Measurements from ENCODE around the gene STIM1. TPM values are rescaled to one million over a fixed set of nuclear protein-coding genes. Genes with fewer than 3 reads are reported as not detected.

STIM1 gene
- total RNA-seq, 3 donors from 2014 or later (not counting 1 experiment from before 2014, with no cell fraction given), result 171 to 187 (median 175) TPM

GRCh38 chr11:3827434-3828186 is 27.9 kb upstream of the STIM1 start:
- H3K4me1 ChIP-seq (ENCODE audit: control insufficient read depth, insufficient read depth, low read length), result peaks cover 45% of the 10 kb centered on the region
- H3K9me3 ChIP-seq (ENCODE audit: control insufficient read depth, insufficient read depth, low read length), result no peaks in the 10 kb centered on the region
- no peak overlapping the region for H3K4me3 Mint-ChIP-seq
- intact Hi-C loops (cut with micrococcal nuclease), result no loop called here
- WGBS (ENCODE audit: insufficient coverage), result 91% methylated on average over 33 of the region's 35 CpGs
- H3K36me3 ChIP-seq (ENCODE audit: control insufficient read depth, insufficient read depth, low read length), result peaks cover 45% of the 10 kb centered on the region
- TF ChIP-seq CTCF (IDR thresholded peaks at IDR 0.05), result no peak
- H3K27ac Mint-ChIP-seq, result peak overlapping the region; percentile 81 to 85
- DNase-seq (no peak), ATAC-seq (no peak)
- no peaks in the 10 kb centered on the region for H3K27me3 Mint-ChIP-seq (ENCODE audit: low read depth in 2 of 2)
- H3K27me3 ChIP-seq (ENCODE audit: control insufficient read depth, insufficient read depth, low read length), result no peaks in the 10 kb centered on the region
- no peak overlapping the region for H3K27ac ChIP-seq (ENCODE audit: low read length)
- no peak overlapping the region for H3K4me3 ChIP-seq (ENCODE audit: low read length)
- no peaks in the 10 kb centered on the region for H3K36me3 Mint-ChIP-seq
- H3K9me3 Mint-ChIP-seq, result no peaks in the 10 kb centered on the region
- peaks cover 61 to 64% of the 10 kb centered on the region in 2 donors for H3K4me1 Mint-ChIP-seq

GRCh38 chr11:3830088-3830487 is 25.4 kb upstream of the STIM1 start:
- Histone ChIP-seq H3K9me3 (ENCODE audit: control insufficient read depth, insufficient read depth, low read length) (no peaks in the 10 kb centered on the region), H3K4me1 (ENCODE audit: control insufficient read depth, insufficient read depth, low read length) (peaks cover 60% of the 10 kb centered on the region), H3K4me3 (ENCODE audit: low read length) (no peak overlapping the region), H3K27me3 (ENCODE audit: control insufficient read depth, insufficient read depth, low read length) (no peaks in the 10 kb centered on the region), H3K36me3 (ENCODE audit: control insufficient read depth, insufficient read depth, low read length) (peaks cover 47% of the 10 kb centered on the region), H3K27ac (ENCODE audit: low read length) (no peak overlapping the region)
- DNase-seq (no peak), ATAC-seq (no peak)
- Mint-ChIP-seq H3K4me1 (peaks cover 72 to 73% of the 10 kb centered on the region in 2 donors), H3K36me3 (no peaks in the 10 kb centered on the region), H3K27me3 (ENCODE audit: low read depth in 2 of 2) (no peaks in the 10 kb centered on the region), H3K27ac (peak overlapping the region; percentile 90 to 95), H3K4me3 (no peak overlapping the region), H3K9me3 (no peaks in the 10 kb centered on the region)
- WGBS (ENCODE audit: insufficient coverage), result 95% methylated on average over 2 of the region's 3 CpGs
- intact Hi-C loops (cut with micrococcal nuclease), result no loop called here
- no peak for TF ChIP-seq CTCF (IDR thresholded peaks at IDR 0.05)

- 18% methylated on average over 1 of the region's 1 CpG for WGBS (ENCODE audit: insufficient coverage)
- no peak overlapping the region for H3K4me3 ChIP-seq (ENCODE audit: low read length)
- intact Hi-C loops (cut with micrococcal nuclease), result no loop called here
- Mint-ChIP-seq H3K9me3 (no peaks in the 10 kb centered on the region), H3K27me3 (ENCODE audit: low read depth in 2 of 2) (no peaks in the 10 kb centered on the region), H3K36me3 (no peaks in the 10 kb centered on the region), H3K4me1 (peaks cover 76 to 78% of the 10 kb centered on the region in 2 donors), H3K27ac (peak overlapping the region; percentile 90 to 95), H3K4me3 (peak overlapping the region; percentile 21)
- peaks cover 60% of the 10 kb centered on the region for H3K4me1 ChIP-seq (ENCODE audit: control insufficient read depth, insufficient read depth, low read length)
- peak overlapping the region; percentile 42 for H3K27ac ChIP-seq (ENCODE audit: low read length)
- H3K9me3 ChIP-seq (ENCODE audit: control insufficient read depth, insufficient read depth, low read length), result no peaks in the 10 kb centered on the region
- DNase-seq (no peak), ATAC-seq (peak in 2 of 3 donors; percentile 23 to 30)
- no peak for TF ChIP-seq CTCF (IDR thresholded peaks at IDR 0.05)
- H3K27me3 ChIP-seq (ENCODE audit: control insufficient read depth, insufficient read depth, low read length), result no peaks in the 10 kb centered on the region
- peaks cover 46% of the 10 kb centered on the region for H3K36me3 ChIP-seq (ENCODE audit: control insufficient read depth, insufficient read depth, low read length)
These were observed 24.7 kb upstream of the STIM1 start for GRCh38 chr11:3830730-3831129.
